Tibial artery (tissue), 4 donors: ENCODE measurements around the gene ZNF205.
A peak's percentile ranks its signal among the peaks of the same experiment; 100 is the strongest.

Experiments
- DNase-seq, 2 donors: peaks; one replicate each; pipeline ENCODE4 v3.0.0-alpha.2; 2019
- H3K27ac ChIP-seq, 2 donors: fragments of 200-600 bp; sonication (generic) in 1 of 2; 1 replicate in 1 of 2; 2 replicates in 1 of 2; pipeline ENCODE4 v1.5.1; 2018 to 2019; ENCODE audit warnings: mild to moderate bottlenecking in 1 of 2
- H3K27me3 ChIP-seq, 2 donors: fragments of 200-600 bp; sonication (generic) in 1 of 2; one replicate each; pipeline versions ENCODE4 v1.5.1 to v1.6.0; 2016 to 2019
- H3K36me3 ChIP-seq, 3 donors: fragments of 200-600 bp; sonication (generic) in 2 of 3; one replicate each; pipeline ENCODE4 v1.5.1; 2016 to 2019; ENCODE audit warnings: mild to moderate bottlenecking in 2 of 3
- H3K4me1 ChIP-seq, 4 donors: fragments of 200-600 bp; sonication (generic) in 2 of 4; 1 replicate in 3 of 4; 2 replicates in 1 of 4; pipeline ENCODE4 v1.5.1; 2016 to 2019
- H3K4me3 ChIP-seq, 2 donors: fragments of 200-600 bp; sonication (generic) in 1 of 2; 1 replicate in 1 of 2; 2 replicates in 1 of 2; pipeline ENCODE4 v1.5.1; 2018 to 2019; ENCODE audit warnings: mild to moderate bottlenecking in 2 of 2
- H3K9me3 ChIP-seq, 3 donors: fragments of 200-600 bp; sonication (generic) in 1 of 3; one replicate each; pipeline ENCODE4 v1.5.1; 2016 to 2019
- CTCF ChIP-seq, 2 experiments: fragments of 200-600 bp in 1 of 2; fragments of 450-650 bp in 1 of 2; IDR thresholded peaks; one replicate each; pipeline ENCODE4 v1.5.1; 2017 to 2019; ENCODE audit warnings: antibody characterized with exemption in 2 of 2, mild to moderate bottlenecking in 1 of 2, moderate library complexity in 1 of 2
- intact Hi-C: fragments of 100-400 bp; cut with DNase I; formaldehyde crosslinking; loops from one replicate; pipeline ENCODE4 v1.15.0; 2023; ENCODE audit warnings: low total_unique reads

The ZNF205 gene

GRCh38 chr16:3152277-3152990 lies 40.0 kb downstream of the ZNF205 start:
- intact Hi-C loops = loop anchor here (10.0 kb wide), 1 partner anchor 352 kb away; the partner anchor contains the start of gene CLUAP1
- peak; percentile 23 to 27 for TF ChIP-seq CTCF (IDR thresholded peaks at IDR 0.05)
- no peaks in the 10 kb centered on the region for H3K27me3 ChIP-seq
- H3K9me3 ChIP-seq = peaks cover 0 to 6% (median 0%) of the 10 kb centered on the region in 3 donors
- peak overlapping the region; percentile 41 to 71 for H3K27ac ChIP-seq
- peaks cover 0 to 28% (median 18%) of the 10 kb centered on the region in 4 donors for H3K4me1 ChIP-seq
- peak overlapping the region; percentile 54 to 58 for H3K4me3 ChIP-seq
- DNase-seq = peak; percentile 94 to 95
- no peaks in the 10 kb centered on the region for H3K36me3 ChIP-seq

GRCh38 chr16:3152991-3153368 lies 40.6 kb downstream of the ZNF205 start:
- TF ChIP-seq CTCF (IDR thresholded peaks at IDR 0.05) = no peak
- peaks cover 0 to 32% (median 22%) of the 10 kb centered on the region in 4 donors for H3K4me1 ChIP-seq
- H3K9me3 ChIP-seq = peaks cover 0 to 6% (median 0%) of the 10 kb centered on the region in 3 donors
- peak overlapping the region in 1 of 2 donors; percentile 58 for H3K4me3 ChIP-seq
- intact Hi-C loops = loop anchor here (10.0 kb wide), 1 partner anchor 352 kb away; the partner anchor contains the start of gene CLUAP1
- H3K36me3 ChIP-seq = no peaks in the 10 kb centered on the region
- DNase-seq = no peak
- H3K27me3 ChIP-seq = no peaks in the 10 kb centered on the region
- H3K27ac ChIP-seq = peak overlapping the region; percentile 41 to 71

- no peaks in the 10 kb centered on the region for H3K36me3 ChIP-seq
- H3K4me1 ChIP-seq = peaks cover 0 to 38% (median 23%) of the 10 kb centered on the region in 4 donors
- H3K4me3 ChIP-seq = no peak overlapping the region
- H3K9me3 ChIP-seq = peaks cover 0 to 6% (median 0%) of the 10 kb centered on the region in 3 donors
- H3K27ac ChIP-seq = no peak overlapping the region
- intact Hi-C loops = loop anchor here (10.0 kb wide), 1 partner anchor 350 kb away; the partner anchor contains the start of gene CLUAP1
- DNase-seq = no peak
- TF ChIP-seq CTCF (IDR thresholded peaks at IDR 0.05) = no peak
- H3K27me3 ChIP-seq = peaks cover 0 to 4% of the 10 kb centered on the region in 2 donors
These were observed 42.8 kb downstream of the ZNF205 start for GRCh38 chr16:3155181-3155580.

DNA sequence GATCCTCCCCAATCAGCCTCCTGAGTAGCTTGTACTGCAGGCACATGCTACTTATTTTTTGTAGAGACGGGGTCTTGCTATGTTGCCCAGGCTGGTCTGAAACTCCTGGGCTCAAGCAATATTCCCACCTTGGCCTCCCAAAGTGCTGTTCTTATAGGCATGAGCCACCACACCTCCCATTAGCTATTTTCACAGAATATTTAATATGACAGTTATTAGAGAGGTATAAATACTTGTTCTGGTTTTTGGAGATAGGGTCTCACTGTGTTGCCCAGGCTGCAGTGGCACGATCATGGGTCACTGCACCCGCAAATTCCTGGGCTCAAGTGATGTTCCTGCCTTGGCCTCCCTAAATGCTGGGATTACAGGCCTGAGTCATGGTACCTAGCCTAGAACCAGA lies 43.6 kb downstream of the ZNF205 start:
- no peak overlapping the region for H3K4me3 ChIP-seq
- H3K9me3 ChIP-seq = peaks cover 0 to 6% (median 0%) of the 10 kb centered on the region in 3 donors
- no peaks in the 10 kb centered on the region for H3K36me3 ChIP-seq
- H3K27me3 ChIP-seq = peaks cover 0 to 6% of the 10 kb centered on the region in 2 donors
- no peak for TF ChIP-seq CTCF (IDR thresholded peaks at IDR 0.05)
- H3K27ac ChIP-seq = no peak overlapping the region
- no peak for DNase-seq
- intact Hi-C loops = loop anchor here (10.0 kb wide), 1 partner anchor 349 kb away; the partner anchor contains the start of gene CLUAP1
- H3K4me1 ChIP-seq = peaks cover 0 to 37% (median 22%) of the 10 kb centered on the region in 4 donors

DNA sequence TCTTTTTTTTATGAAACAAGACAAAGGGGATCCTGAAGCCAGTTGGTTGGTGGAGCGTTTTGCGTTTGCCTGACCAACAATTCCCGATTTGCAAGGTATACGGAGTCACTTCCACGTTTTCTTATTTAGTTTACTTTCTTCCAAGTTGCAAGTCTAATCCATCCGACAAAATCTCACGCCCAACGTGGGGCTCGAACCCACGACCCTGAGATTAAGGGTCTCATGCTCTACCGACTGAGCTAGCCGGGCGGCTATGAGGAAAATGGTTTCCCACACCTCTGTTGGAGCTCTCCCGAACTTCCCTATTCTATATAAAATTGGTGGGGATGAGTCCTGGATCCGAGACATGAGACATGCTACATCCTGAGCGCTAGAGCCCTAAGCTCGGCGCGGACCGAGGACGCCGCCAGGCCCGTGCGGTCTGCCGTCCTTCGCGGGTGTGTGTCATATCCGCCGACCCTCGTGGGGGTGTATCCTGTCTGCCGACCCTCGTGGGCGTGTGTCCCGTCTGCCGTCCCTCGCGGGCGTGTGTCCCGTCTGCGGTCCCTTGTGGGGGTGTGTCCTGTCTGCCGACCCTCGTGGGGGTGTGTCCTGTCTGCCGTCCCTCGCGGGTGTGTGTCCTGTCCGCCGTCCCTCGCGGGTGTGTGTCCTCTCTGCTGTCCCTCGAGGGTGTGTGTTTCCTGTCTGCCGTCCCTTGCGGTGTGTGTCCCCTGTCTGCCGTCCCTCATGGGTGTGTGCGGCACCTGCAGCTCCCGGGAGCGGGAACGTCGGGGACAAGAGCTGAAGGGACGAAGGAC lies 45.0 kb downstream of the ZNF205 start:
- no peak for TF ChIP-seq CTCF (IDR thresholded peaks at IDR 0.05)
- peak; percentile 67 to 80 for DNase-seq
- Histone ChIP-seq H3K4me3 (peak overlapping the region; percentile 63 to 72), H3K27me3 (peaks cover 0 to 19% of the 10 kb centered on the region in 2 donors), H3K36me3 (no peaks in the 10 kb centered on the region), H3K27ac (peak overlapping the region; percentile 79 to 85), H3K9me3 (peaks cover 0 to 6% (median 0%) of the 10 kb centered on the region in 3 donors), H3K4me1 (peaks cover 0 to 22% (median 15%) of the 10 kb centered on the region in 4 donors)
- intact Hi-C loops = loop anchor here (10.0 kb wide), 1 partner anchor 347 kb away; the partner anchor contains the start of gene CLUAP1
